ENCODE measurements around the gene FSCN2.

Gene FSCN2

GRCh38 chr17:81520021-81520901 is 7.9 kb upstream of the FSCN2 start:
- Histone ChIP-seq H3K27me3 (peaks cover 0 to 17% of the 10 kb centered on the region in 2 donors), H3K9me3 (no peaks in the 10 kb centered on the region), H3K4me3 (no peak overlapping the region), H3K36me3 (no peaks in the 10 kb centered on the region), H3K27ac (no peak overlapping the region), H3K4me1 (peaks cover 0 to 60% (median 52%) of the 10 kb centered on the region in 4 donors)
- intact Hi-C loops (cut with DNase I; ENCODE audit: low total_unique reads): no loop called here
- TF ChIP-seq, protein P1, sequence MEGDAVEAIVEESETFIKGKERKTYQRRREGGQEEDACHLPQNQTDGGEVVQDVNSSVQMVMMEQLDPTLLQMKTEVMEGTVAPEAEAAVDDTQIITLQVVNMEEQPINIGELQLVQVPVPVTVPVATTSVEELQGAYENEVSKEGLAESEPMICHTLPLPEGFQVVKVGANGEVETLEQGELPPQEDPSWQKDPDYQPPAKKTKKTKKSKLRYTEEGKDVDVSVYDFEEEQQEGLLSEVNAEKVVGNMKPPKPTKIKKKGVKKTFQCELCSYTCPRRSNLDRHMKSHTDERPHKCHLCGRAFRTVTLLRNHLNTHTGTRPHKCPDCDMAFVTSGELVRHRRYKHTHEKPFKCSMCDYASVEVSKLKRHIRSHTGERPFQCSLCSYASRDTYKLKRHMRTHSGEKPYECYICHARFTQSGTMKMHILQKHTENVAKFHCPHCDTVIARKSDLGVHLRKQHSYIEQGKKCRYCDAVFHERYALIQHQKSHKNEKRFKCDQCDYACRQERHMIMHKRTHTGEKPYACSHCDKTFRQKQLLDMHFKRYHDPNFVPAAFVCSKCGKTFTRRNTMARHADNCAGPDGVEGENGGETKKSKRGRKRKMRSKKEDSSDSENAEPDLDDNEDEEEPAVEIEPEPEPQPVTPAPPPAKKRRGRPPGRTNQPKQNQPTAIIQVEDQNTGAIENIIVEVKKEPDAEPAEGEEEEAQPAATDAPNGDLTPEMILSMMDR (IDR thresholded peaks at IDR 0.05): no peak
- DNase-seq: no peak

GRCh38 chr17:81522491-81523401 is 5.4 kb upstream of the FSCN2 start:
- peaks cover 0 to 24% of the 10 kb centered on the region in 2 donors for H3K27me3 ChIP-seq
- DNase-seq: no peak
- intact Hi-C loops (cut with DNase I; ENCODE audit: low total_unique reads): no loop called here

GRCh38 chr17:81523402-81524038 is 4.7 kb upstream of the FSCN2 start:
- Histone ChIP-seq H3K27me3 (peaks cover 0 to 24% of the 10 kb centered on the region in 2 donors), H3K36me3 (no peaks in the 10 kb centered on the region), H3K4me1 (peaks cover 0 to 44% (median 38%) of the 10 kb centered on the region in 4 donors), H3K9me3 (no peaks in the 10 kb centered on the region), H3K4me3 (no peak overlapping the region), H3K27ac (no peak overlapping the region)
- TF ChIP-seq, protein P1 (IDR thresholded peaks at IDR 0.05): no peak
- peak in 1 of 2 donors; percentile 84 for DNase-seq
- intact Hi-C loops (cut with DNase I; ENCODE audit: low total_unique reads): no loop called here

More at GRCh38 chr17:81522491-81523401, 5.4 kb upstream of the FSCN2 start:
- H3K27ac ChIP-seq: no peak overlapping the region
- no peaks in the 10 kb centered on the region for H3K36me3 ChIP-seq
- peaks cover 0 to 44% (median 42%) of the 10 kb centered on the region in 4 donors for H3K4me1 ChIP-seq
- no peaks in the 10 kb centered on the region for H3K9me3 ChIP-seq
- H3K4me3 ChIP-seq: no peak overlapping the region
- TF ChIP-seq, protein P1 (IDR thresholded peaks at IDR 0.05): no peak

DNA sequence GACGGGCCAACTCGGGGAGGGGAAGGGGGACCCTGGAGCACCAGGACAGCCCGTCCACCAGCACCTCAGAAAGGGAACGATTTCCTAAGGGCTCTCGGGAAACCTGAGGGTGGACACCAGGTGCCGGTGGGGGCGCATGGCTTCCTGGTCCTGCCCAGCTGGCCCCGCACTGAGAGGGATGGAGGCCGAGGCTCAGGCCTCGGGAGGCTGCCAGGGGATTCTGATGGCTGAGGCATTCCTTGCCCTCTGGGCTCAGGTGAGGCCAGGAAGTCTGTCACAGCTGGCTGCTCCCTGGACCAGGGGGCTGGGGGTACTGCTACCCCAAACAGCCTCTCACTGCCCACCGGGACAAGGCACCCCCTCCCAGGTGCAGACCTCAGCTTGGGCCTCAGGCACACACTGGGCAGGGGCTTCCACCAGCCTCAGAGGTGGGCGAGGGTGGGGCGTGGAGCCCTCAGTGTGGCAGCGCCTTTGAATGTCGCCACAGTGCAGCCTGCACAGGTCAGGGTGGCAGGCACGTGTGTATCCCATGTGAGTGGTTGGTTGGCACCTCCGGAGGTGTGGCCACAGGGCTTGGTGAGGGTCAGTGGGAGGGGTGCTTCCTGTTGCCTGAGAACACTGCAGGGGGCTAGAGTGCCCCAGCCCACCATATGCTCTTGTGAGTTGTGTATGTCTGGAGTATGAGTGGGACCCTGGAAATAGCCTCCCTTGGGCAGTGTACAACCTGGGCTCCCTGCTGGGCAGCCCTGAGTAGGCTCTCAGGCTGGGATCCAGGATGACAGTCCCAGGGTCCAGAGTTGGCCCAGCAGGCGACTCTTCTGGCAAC is 3.9 kb upstream of the FSCN2 start:
- Histone ChIP-seq H3K4me3 (no peak overlapping the region), H3K9me3 (no peaks in the 10 kb centered on the region), H3K27me3 (peaks cover 0 to 24% of the 10 kb centered on the region in 2 donors), H3K4me1 (peaks cover 0 to 39% (median 31%) of the 10 kb centered on the region in 4 donors), H3K27ac (no peak overlapping the region), H3K36me3 (no peaks in the 10 kb centered on the region)
- DNase-seq: peak in 1 of 2 donors; percentile 66
- intact Hi-C loops (cut with DNase I; ENCODE audit: low total_unique reads): no loop called here
- TF ChIP-seq, protein P1 (IDR thresholded peaks at IDR 0.05): no peak

DNA sequence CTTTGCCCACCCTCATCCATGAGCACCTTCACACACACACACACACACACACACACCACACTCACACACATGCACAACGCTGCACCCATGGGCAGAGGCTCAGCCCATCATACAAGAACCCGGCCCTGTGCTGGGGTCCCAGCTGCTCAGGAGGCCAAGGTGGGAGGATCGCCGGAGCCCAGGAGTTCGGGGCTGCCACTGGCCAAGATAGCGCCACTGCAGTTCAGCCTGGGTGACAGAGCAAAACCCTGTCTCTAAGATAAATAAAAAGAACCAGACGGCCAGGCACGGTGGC is 3.4 kb upstream of the FSCN2 start:
- intact Hi-C loops (cut with DNase I; ENCODE audit: low total_unique reads): no loop called here
- Histone ChIP-seq H3K9me3 (no peaks in the 10 kb centered on the region), H3K27ac (no peak overlapping the region), H3K4me3 (no peak overlapping the region), H3K27me3 (peaks cover 0 to 24% of the 10 kb centered on the region in 2 donors), H3K36me3 (no peaks in the 10 kb centered on the region), H3K4me1 (peaks cover 0 to 33% (median 25%) of the 10 kb centered on the region in 4 donors)
- no peak for DNase-seq
- TF ChIP-seq, protein P1 (IDR thresholded peaks at IDR 0.05): no peak
